Measurements from ENCODE around the gene CYB5A. TPM values are rescaled to one million over a fixed set of nuclear protein-coding genes. Genes with fewer than 3 reads are reported as not detected.

CYB5A gene
- total and polyA plus RNA-seq, 2 donors from 2014 or later: 243 to 1,143 TPM

GRCh38 chr18:74221081-74221480, 70.7 kb downstream of the CYB5A start:
- no peaks in the 10 kb centered on the region for H3K9me3 ChIP-seq (ENCODE audit: control insufficient read depth in 2 of 3, insufficient read depth in 1 of 3, low read length in 3 of 3)
- H3K4me3 ChIP-seq (ENCODE audit: low read length in 3 of 3): no peak overlapping the region
- H3K27ac ChIP-seq (ENCODE audit: low read depth in 2 of 2, low read length in 2 of 2): no peak overlapping the region
- H3K36me3 ChIP-seq (ENCODE audit: control insufficient read depth in 2 of 3, insufficient read depth in 3 of 3, low read length in 3 of 3): no peaks in the 10 kb centered on the region
- no peaks in the 10 kb centered on the region for H3K27me3 ChIP-seq (ENCODE audit: control insufficient read depth, insufficient read depth, low read length)
- intact Hi-C loops (cut with DNase I): no loop called here
- peaks cover 0 to 3% (median 0%) of the 10 kb centered on the region in 3 donors for H3K4me1 ChIP-seq (ENCODE audit: control insufficient read depth in 2 of 3, insufficient read depth in 2 of 3, low read depth in 1 of 3, low read length in 3 of 3)
- TF ChIP-seq CTCF (IDR thresholded peaks at IDR 0.05; ENCODE audit: borderline replicate concordance, extremely low read depth, insufficient read depth): no peak
- FAIRE-seq (no peak), DNase-seq (no peak)
- no peak overlapping the region for H3K9ac ChIP-seq (ENCODE audit: low read length in 3 of 3)

GRCh38 chr18:74219056-74219455, 72.7 kb downstream of the CYB5A start:
- Histone ChIP-seq H3K4me1 (ENCODE audit: control insufficient read depth in 2 of 3, insufficient read depth in 2 of 3, low read depth in 1 of 3, low read length in 3 of 3) (peaks cover 0 to 3% (median 0%) of the 10 kb centered on the region in 3 donors), H3K36me3 (ENCODE audit: control insufficient read depth in 2 of 3, insufficient read depth in 3 of 3, low read length in 3 of 3) (no peaks in the 10 kb centered on the region), H3K9ac (ENCODE audit: low read length in 3 of 3) (no peak overlapping the region), H3K9me3 (ENCODE audit: control insufficient read depth in 2 of 3, insufficient read depth in 1 of 3, low read length in 3 of 3) (no peaks in the 10 kb centered on the region), H3K27ac (ENCODE audit: low read depth in 2 of 2, low read length in 2 of 2) (no peak overlapping the region), H3K27me3 (ENCODE audit: control insufficient read depth, insufficient read depth, low read length) (no peaks in the 10 kb centered on the region), H3K4me3 (ENCODE audit: low read length in 3 of 3) (no peak overlapping the region)
- no peak for TF ChIP-seq CTCF (IDR thresholded peaks at IDR 0.05; ENCODE audit: borderline replicate concordance, extremely low read depth, insufficient read depth)
- intact Hi-C loops (cut with DNase I): no loop called here
- FAIRE-seq: no peak
- no peak for DNase-seq

GRCh38 chr18:74217476-74218143, 74.2 kb downstream of the CYB5A start:
- no peak for FAIRE-seq
- DNase-seq: peak in 3 of 5 donors; percentile 18 to 51 (median 42)
- no peak overlapping the region for H3K9ac ChIP-seq (ENCODE audit: low read length in 3 of 3)

More at GRCh38 chr18:74217476-74218143, 74.2 kb downstream of the CYB5A start:
- intact Hi-C loops (cut with DNase I): no loop called here
- no peak overlapping the region for H3K4me3 ChIP-seq (ENCODE audit: low read length in 3 of 3)
- no peak overlapping the region for H3K27ac ChIP-seq (ENCODE audit: low read depth in 2 of 2, low read length in 2 of 2)
- H3K4me1 ChIP-seq (ENCODE audit: control insufficient read depth in 2 of 3, insufficient read depth in 2 of 3, low read depth in 1 of 3, low read length in 3 of 3): peaks cover 0 to 3% (median 0%) of the 10 kb centered on the region in 3 donors
- H3K27me3 ChIP-seq (ENCODE audit: control insufficient read depth, insufficient read depth, low read length): no peaks in the 10 kb centered on the region
- no peaks in the 10 kb centered on the region for H3K9me3 ChIP-seq (ENCODE audit: control insufficient read depth in 2 of 3, insufficient read depth in 1 of 3, low read length in 3 of 3)
- no peaks in the 10 kb centered on the region for H3K36me3 ChIP-seq (ENCODE audit: control insufficient read depth in 2 of 3, insufficient read depth in 3 of 3, low read length in 3 of 3)
- TF ChIP-seq CTCF (IDR thresholded peaks at IDR 0.05; ENCODE audit: borderline replicate concordance, extremely low read depth, insufficient read depth): no peak

Data from kidney (tissue), 14 donors.